ENCODE data around the gene SLC12A3.

Gene SLC12A3

GRCh38 chr16:56828647-56829046 is 36.4 kb upstream of the SLC12A3 start:
- no peak overlapping the region for H3K4me3 ChIP-seq
- peaks cover 0 to 29% (median 21%) of the 10 kb centered on the region in 10 experiments; a peak in 16 of 20 replicates for H3K4me1 ChIP-seq
- peaks cover 0 to 45% (median 26%) of the 10 kb centered on the region in 11 experiments; a peak in 15 of 22 replicates for H4K20me1 ChIP-seq
- H3K9me3 ChIP-seq (replicated peaks in 1 of 11) = no peaks in the 10 kb centered on the region
- TF ChIP-seq Cebpa-rat (IDR thresholded peaks at IDR 0.05) = no peak
- peaks cover 0 to 10% (median 0%) of the 10 kb centered on the region in 11 experiments; a peak in 6 of 22 replicates for H3K27me3 ChIP-seq
- H3K27ac ChIP-seq = no peak overlapping the region
- H3K4me2 ChIP-seq = no peak overlapping the region
- no peak overlapping the region for H3K9ac ChIP-seq
- H3K36me3 ChIP-seq = peaks cover 86 to 100% (median 95%) of the 10 kb centered on the region in 11 experiments

DNA sequence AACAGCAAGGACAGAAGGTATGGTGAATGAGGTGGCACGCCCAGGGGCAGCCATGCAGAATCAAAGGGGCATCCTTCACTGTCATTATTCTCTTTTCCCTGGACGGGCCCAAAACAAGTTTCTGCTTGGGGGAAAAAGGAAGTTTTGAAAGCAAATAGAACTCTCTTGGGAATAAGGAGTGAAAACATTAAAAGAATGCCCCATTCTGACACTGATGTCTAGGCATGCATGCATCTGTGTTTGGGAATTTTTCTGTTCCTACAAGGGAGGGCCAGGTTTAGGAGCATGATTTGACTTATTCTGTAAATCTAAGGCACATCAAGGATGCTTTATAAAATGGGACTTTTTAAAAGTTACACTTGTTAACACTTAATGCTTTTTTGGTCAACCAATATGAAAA is 34.3 kb upstream of the SLC12A3 start:
- Histone ChIP-seq H4K20me1 (peaks cover 0 to 51% (median 30%) of the 10 kb centered on the region in 11 experiments; a peak in 15 of 22 replicates), H3K4me2 (peak overlapping the region in 7 of 11 experiments; percentile 1 to 59 (median 50); a peak in 12 of 22 replicates), H3K4me3 (no peak overlapping the region), H3K27ac (no peak overlapping the region), H3K36me3 (peaks cover 86 to 100% (median 95%) of the 10 kb centered on the region in 11 experiments), H3K9me3 (replicated peaks in 1 of 11) (no peaks in the 10 kb centered on the region), H3K27me3 (peaks cover 0 to 10% (median 0%) of the 10 kb centered on the region in 11 experiments; a peak in 6 of 22 replicates), H3K9ac (no peak overlapping the region), H3K4me1 (peaks cover 0 to 31% (median 23%) of the 10 kb centered on the region in 10 experiments; a peak in 16 of 20 replicates)
- no peak for TF ChIP-seq Cebpa-rat (IDR thresholded peaks at IDR 0.05)

- H3K4me3 ChIP-seq = no peak overlapping the region
- peaks cover 0 to 51% (median 30%) of the 10 kb centered on the region in 11 experiments; a peak in 15 of 22 replicates for H4K20me1 ChIP-seq
- peak overlapping the region in 9 of 11 experiments; percentile 18 to 77 (median 64); a peak in 17 of 22 replicates for H3K4me2 ChIP-seq
- H3K27ac ChIP-seq = no peak overlapping the region
- peaks cover 0 to 31% (median 23%) of the 10 kb centered on the region in 10 experiments; a peak in 16 of 20 replicates for H3K4me1 ChIP-seq
- H3K9me3 ChIP-seq (replicated peaks in 1 of 11) = no peaks in the 10 kb centered on the region
- H3K27me3 ChIP-seq = peaks cover 0 to 10% (median 0%) of the 10 kb centered on the region in 11 experiments; a peak in 6 of 22 replicates
- H3K36me3 ChIP-seq = peaks cover 83 to 100% (median 95%) of the 10 kb centered on the region in 11 experiments
- H3K9ac ChIP-seq = peak overlapping the region in 1 of 11 experiments; percentile 1; a peak in 1 of 22 replicates
- TF ChIP-seq Cebpa-rat (IDR thresholded peaks at IDR 0.05) = no peak
These were observed 32.2 kb upstream of the SLC12A3 start for GRCh38 chr16:56832768-56833167.

GRCh38 chr16:56833243-56833970 is 31.6 kb upstream of the SLC12A3 start:
- no peak for TF ChIP-seq Cebpa-rat (IDR thresholded peaks at IDR 0.05)
- H3K36me3 ChIP-seq = peaks cover 87 to 100% (median 96%) of the 10 kb centered on the region in 11 experiments

DNA sequence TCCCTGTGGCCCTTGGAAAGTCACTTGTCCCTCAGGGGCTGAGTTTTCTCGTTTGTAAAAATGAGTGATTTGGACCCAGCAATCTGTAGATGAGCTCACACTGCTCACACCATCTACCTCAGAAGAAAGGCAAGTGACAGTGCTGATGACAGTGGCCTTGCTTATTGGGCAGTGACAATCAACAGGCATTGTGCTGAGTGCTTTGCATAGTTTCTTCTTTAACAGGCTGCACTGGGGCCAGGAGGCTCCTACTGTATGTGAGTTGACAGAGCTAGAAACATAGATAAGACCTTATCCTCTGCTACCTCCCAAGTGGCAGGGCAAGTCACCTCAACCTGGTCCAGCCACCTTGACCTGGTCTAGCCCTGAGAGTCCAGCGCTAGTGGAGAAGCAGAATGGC is 29.7 kb upstream of the SLC12A3 start:
- H4K20me1 ChIP-seq = peaks cover 0 to 37% (median 26%) of the 10 kb centered on the region in 11 experiments; a peak in 15 of 22 replicates
- H3K4me1 ChIP-seq = peaks cover 0 to 24% (median 17%) of the 10 kb centered on the region in 10 experiments; a peak in 16 of 20 replicates
- no peak for TF ChIP-seq Cebpa-rat (IDR thresholded peaks at IDR 0.05)
- peaks cover 91 to 100% (median 96%) of the 10 kb centered on the region in 11 experiments for H3K36me3 ChIP-seq
- no peaks in the 10 kb centered on the region for H3K9me3 ChIP-seq (replicated peaks in 1 of 11)
- H3K4me2 ChIP-seq = no peak overlapping the region
- no peak overlapping the region for H3K4me3 ChIP-seq
- H3K9ac ChIP-seq = no peak overlapping the region
- no peak overlapping the region for H3K27ac ChIP-seq
- H3K27me3 ChIP-seq = peaks cover 0 to 10% (median 0%) of the 10 kb centered on the region in 11 experiments; a peak in 5 of 22 replicates

More at GRCh38 chr16:56833243-56833970, 31.6 kb upstream of the SLC12A3 start:
- no peak overlapping the region for H3K27ac ChIP-seq
- H3K27me3 ChIP-seq = peaks cover 0 to 10% (median 0%) of the 10 kb centered on the region in 11 experiments; a peak in 6 of 22 replicates
- H3K4me1 ChIP-seq = peaks cover 0 to 31% (median 23%) of the 10 kb centered on the region in 10 experiments; a peak in 16 of 20 replicates
- no peak overlapping the region; a peak in 1 of 22 replicates for H3K9ac ChIP-seq
- H3K9me3 ChIP-seq (replicated peaks in 1 of 11) = no peaks in the 10 kb centered on the region
- H3K4me3 ChIP-seq = no peak overlapping the region
- H4K20me1 ChIP-seq = peaks cover 0 to 51% (median 30%) of the 10 kb centered on the region in 11 experiments; a peak in 15 of 22 replicates
- peak overlapping the region in 9 of 11 experiments; percentile 18 to 77 (median 64); a peak in 17 of 22 replicates for H3K4me2 ChIP-seq

- Histone ChIP-seq H3K4me1 (peaks cover 0 to 19% (median 14%) of the 10 kb centered on the region in 10 experiments; a peak in 16 of 20 replicates), H4K20me1 (peaks cover 0 to 29% (median 22%) of the 10 kb centered on the region in 11 experiments; a peak in 15 of 22 replicates), H3K27ac (no peak overlapping the region), H3K36me3 (peaks cover 91 to 100% (median 96%) of the 10 kb centered on the region in 11 experiments), H3K9ac (no peak overlapping the region), H3K27me3 (peaks cover 0 to 8% (median 0%) of the 10 kb centered on the region in 11 experiments; a peak in 4 of 22 replicates), H3K9me3 (replicated peaks in 1 of 11) (no peaks in the 10 kb centered on the region), H3K4me2 (no peak overlapping the region), H3K4me3 (no peak overlapping the region)
- TF ChIP-seq Cebpa-rat (IDR thresholded peaks at IDR 0.05) = no peak
These were observed 28.4 kb upstream of the SLC12A3 start for GRCh38 chr16:56836410-56837230.

GRCh38 chr16:56838622-56839337 is 26.2 kb upstream of the SLC12A3 start:
- H3K4me3 ChIP-seq = no peak overlapping the region
- TF ChIP-seq Cebpa-rat (IDR thresholded peaks at IDR 0.05) = no peak
- no peak overlapping the region for H3K4me2 ChIP-seq
- no peaks in the 10 kb centered on the region for H3K9me3 ChIP-seq (replicated peaks in 1 of 11)
- H3K27me3 ChIP-seq = no peaks in the 10 kb centered on the region
- H4K20me1 ChIP-seq = peaks cover 0 to 8% (median 4%) of the 10 kb centered on the region in 11 experiments; a peak in 11 of 22 replicates
- no peak overlapping the region for H3K9ac ChIP-seq
- H3K4me1 ChIP-seq = peaks cover 0 to 3% (median under 1%) of the 10 kb centered on the region in 10 experiments; a peak in 7 of 20 replicates
- no peak overlapping the region for H3K27ac ChIP-seq
- H3K36me3 ChIP-seq = peaks cover 94 to 100% (median 97%) of the 10 kb centered on the region in 11 experiments

- H3K27ac ChIP-seq = no peak overlapping the region
- H3K9me3 ChIP-seq (replicated peaks in 1 of 11) = no peaks in the 10 kb centered on the region
- no peak overlapping the region for H3K9ac ChIP-seq
- H3K4me1 ChIP-seq = no peaks in the 10 kb centered on the region
- H3K4me3 ChIP-seq = no peak overlapping the region
- H4K20me1 ChIP-seq = no peaks in the 10 kb centered on the region
- no peak for TF ChIP-seq Cebpa-rat (IDR thresholded peaks at IDR 0.05)
- no peak overlapping the region for H3K4me2 ChIP-seq
- H3K27me3 ChIP-seq = no peaks in the 10 kb centered on the region
- peaks cover 94 to 100% (median 100%) of the 10 kb centered on the region in 11 experiments for H3K36me3 ChIP-seq
These were observed 23.8 kb upstream of the SLC12A3 start for GRCh38 chr16:56841233-56841632.

Data from BLaER1 treated with 17β-estradiol and CSF1 and Interleukin-3, amounts not matched to agents 10 nM and 100 nM (cell line).